Omental fat pad (tissue), 4 donors: Measurements from ENCODE around the gene RPL6. TPM values are rescaled to one million over a fixed set of nuclear protein-coding genes. Genes with fewer than 3 reads are reported as not detected.
"Not testable (repeated sequence)": the region's sequence is repeated elsewhere in the genome, so short reads cannot be mapped to it uniquely, and the experiment has no call there.

Experiments
- ATAC-seq: fragments of 150-250 bp; one replicate; pipeline ENCODE4 v1.9.1; 2016; ENCODE audit warnings: mild to moderate bottlenecking, moderate library complexity; ENCODE audit not compliant: low FRiP score
- DNase-seq: peaks from one replicate; pipeline ENCODE4 v3.0.0-alpha.2; 2019; ENCODE audit warnings: low spot score
- total RNA-seq, 4 donors: library from RNA; depleted of rRNA; stranded (reverse); fragments of >200 nt; gene quantifications; one replicate each; pipeline ENCODE4 v1.1.0, GENCODE V29; 2016
- TF ChIP-seq, protein P1 (sequence below), 3 donors: fragments of 450-650 bp; IDR thresholded peaks; one replicate each; pipeline ENCODE4 v1.5.1; 2016 to 2017; ENCODE audit warnings: antibody characterized with exemption in 3 of 3, mild to moderate bottlenecking in 3 of 3, moderate library complexity in 2 of 3

The RPL6 gene
- total RNA-seq, 4 donors from 2014 or later = 1,425 to 1,649 (median 1,557) TPM

DNA sequence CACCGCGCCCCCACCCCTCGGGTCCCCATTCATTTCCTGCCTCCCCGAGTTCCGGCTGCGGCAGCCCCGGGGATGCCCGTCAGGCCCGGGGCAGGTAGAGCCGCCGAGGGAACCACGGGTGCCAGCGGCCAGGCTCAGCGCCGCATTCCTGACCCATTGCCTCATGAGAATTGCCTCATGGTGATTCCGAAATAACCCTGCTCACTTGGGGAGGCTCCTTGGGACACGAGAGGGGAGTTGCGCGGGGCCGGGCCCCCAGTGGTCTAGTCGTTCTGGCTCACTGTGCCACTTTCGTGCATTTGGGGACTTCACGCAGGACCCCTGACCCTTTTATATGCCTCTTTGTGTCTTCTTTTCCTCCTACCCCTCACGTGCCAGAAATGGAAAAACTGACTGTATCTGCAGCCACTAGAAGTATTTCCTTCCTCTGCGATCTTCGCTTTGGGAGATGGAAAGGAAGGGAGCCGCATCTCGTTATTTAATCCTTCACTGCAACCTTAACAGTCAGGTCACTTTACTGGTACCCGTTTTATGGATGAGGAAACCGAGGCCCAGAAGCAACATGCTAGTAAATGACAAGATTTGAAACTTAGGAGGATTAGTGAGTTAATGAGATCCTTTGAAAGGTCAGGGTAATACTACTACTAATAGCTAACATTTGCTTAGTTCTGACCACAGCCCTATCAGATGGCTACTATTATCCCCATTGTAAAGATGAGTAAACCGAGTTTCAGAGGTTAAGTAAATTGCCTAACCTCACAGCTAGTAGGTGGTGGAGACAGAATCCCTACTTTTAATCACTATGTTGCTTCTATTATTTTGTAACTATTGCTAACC, 10.1 kb upstream of the RPL6 start:
- DNase-seq = peak; percentile 59
- peak; percentile 92 for ATAC-seq
- TF ChIP-seq, protein P1, sequence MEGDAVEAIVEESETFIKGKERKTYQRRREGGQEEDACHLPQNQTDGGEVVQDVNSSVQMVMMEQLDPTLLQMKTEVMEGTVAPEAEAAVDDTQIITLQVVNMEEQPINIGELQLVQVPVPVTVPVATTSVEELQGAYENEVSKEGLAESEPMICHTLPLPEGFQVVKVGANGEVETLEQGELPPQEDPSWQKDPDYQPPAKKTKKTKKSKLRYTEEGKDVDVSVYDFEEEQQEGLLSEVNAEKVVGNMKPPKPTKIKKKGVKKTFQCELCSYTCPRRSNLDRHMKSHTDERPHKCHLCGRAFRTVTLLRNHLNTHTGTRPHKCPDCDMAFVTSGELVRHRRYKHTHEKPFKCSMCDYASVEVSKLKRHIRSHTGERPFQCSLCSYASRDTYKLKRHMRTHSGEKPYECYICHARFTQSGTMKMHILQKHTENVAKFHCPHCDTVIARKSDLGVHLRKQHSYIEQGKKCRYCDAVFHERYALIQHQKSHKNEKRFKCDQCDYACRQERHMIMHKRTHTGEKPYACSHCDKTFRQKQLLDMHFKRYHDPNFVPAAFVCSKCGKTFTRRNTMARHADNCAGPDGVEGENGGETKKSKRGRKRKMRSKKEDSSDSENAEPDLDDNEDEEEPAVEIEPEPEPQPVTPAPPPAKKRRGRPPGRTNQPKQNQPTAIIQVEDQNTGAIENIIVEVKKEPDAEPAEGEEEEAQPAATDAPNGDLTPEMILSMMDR (IDR thresholded peaks at IDR 0.05) = no peak

- DNase-seq = peak; percentile 65
- TF ChIP-seq, protein P1 (IDR thresholded peaks at IDR 0.05) = peak in 1 of 3 donors; percentile 28
- ATAC-seq = peak; percentile 90
Measured at GRCh38 chr12:112418608-112419296, 9.3 kb upstream of the RPL6 start, which contains the start of gene PTPN11. Gene PTPN11, plus strand, starts transcription at chr12:112418947. Its CDS starts 165 bp downstream, at chr12:112419112.

GRCh38 chr12:112418273-112418607, 8.8 kb upstream of the RPL6 start:
- peak; percentile 3 for ATAC-seq

DNA sequence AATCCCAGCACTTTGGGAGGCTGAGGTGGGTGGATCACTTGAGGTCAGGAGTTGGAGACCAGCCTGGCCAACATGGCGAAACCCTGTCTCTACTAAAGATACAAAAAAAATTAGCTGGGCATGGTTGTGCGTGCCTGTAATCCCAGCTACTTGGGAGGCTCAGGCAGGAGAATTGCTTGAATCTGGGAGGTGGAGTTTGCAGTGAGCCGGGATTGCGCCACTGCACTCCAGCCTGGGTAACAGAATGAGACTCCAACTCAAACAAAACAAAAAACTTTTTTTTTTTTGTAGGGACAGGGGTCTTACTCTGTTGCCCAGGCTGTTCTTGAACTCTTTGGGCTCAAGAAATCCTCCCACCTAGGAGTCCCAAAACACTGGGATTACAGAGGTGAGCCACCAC, 6.1 kb upstream of the RPL6 start:
- not testable (repeated sequence) for ATAC-seq, DNase-seq

More at GRCh38 chr12:112418273-112418607, 8.8 kb upstream of the RPL6 start:
- TF ChIP-seq, protein P1 (IDR thresholded peaks at IDR 0.05) = no peak
- no peak for DNase-seq

GRCh38 chr12:112413855-112414625, 4.6 kb upstream of the RPL6 start:
- ATAC-seq = no peak
- DNase-seq = no peak
- TF ChIP-seq, protein P1 (IDR thresholded peaks at IDR 0.05) = no peak

GRCh38 chr12:112409906-112410244, 470 bp upstream of the RPL6 start:
- DNase-seq (no peak), ATAC-seq (no peak)
- TF ChIP-seq, protein P1 (IDR thresholded peaks at IDR 0.05) = no peak

GRCh38 chr12:112408621-112409020, 784 bp downstream of the RPL6 start:
- ATAC-seq (no peak), DNase-seq (no peak)
- TF ChIP-seq, protein P1 (IDR thresholded peaks at IDR 0.05) = no peak

GRCh38 chr12:112407683-112408082, 1.7 kb downstream of the RPL6 start:
- ATAC-seq, DNase-seq: not testable (repeated sequence)
